Heart left ventricle (tissue), 13 donors: ENCODE results near the gene PPP2R5D.

Source experiments
- POLR2A ChIP-seq, 2 donors: fragments of 450-650 bp; IDR thresholded peaks; one replicate each; pipeline ENCODE4 v1.6.1; 2017; ENCODE audit warnings: antibody characterized with exemption in 2 of 2, mild to moderate bottlenecking in 2 of 2, moderate library complexity in 2 of 2
- TF ChIP-seq, protein P1 (sequence below), 12 donors: fragments of 200-600 bp; sonication (generic) in 4 of 12; IDR thresholded peaks; one replicate each; pipeline versions ENCODE4 v1.5.0 to v1.8.0; 2018 to 2022; ENCODE audit warnings: antibody characterized with exemption in 12 of 12, mild to moderate bottlenecking in 5 of 12
- donor health status: ischemic (EF 13 %, LVEDD 7.1; RV severe dilation, severe dysfunction).
- donor health status: DM: no; HTN: yes; CAD: no.
- donor health status: DM: no; HTN: no; CAD: no.
- donor health status: ischemic (EF 25% LVEDD 6.9; RV normal size, moderate dysfunction).
- donor health status: ischemic (EF 25% LVEDD 5.7; RV mildly dilated, moderate dysfunction).
- donor health status: ischemic (EF 35%, LVEDD 5.7; RV mildly dilated, moderate dysfunction).
- donor health status: nonischemic (EF 11% LVEDD 7.7; RV severe dilation, severe dysfunction).
- donor health status: DM: yes; HTN: yes; CAD: no.
- donor health status: PGD.
- donor health status: ischemic (EF 29% LVEDD 5.4; RV normal size, mild dysfunction).
- donor health status: nonischemic (EF 23%, LVEDD 6.1; RV moderate dilation, normal function).

GRCh38 chr6:43013097-43013842, 28.9 kb downstream of the PPP2R5D start:
- TF ChIP-seq, protein P1, sequence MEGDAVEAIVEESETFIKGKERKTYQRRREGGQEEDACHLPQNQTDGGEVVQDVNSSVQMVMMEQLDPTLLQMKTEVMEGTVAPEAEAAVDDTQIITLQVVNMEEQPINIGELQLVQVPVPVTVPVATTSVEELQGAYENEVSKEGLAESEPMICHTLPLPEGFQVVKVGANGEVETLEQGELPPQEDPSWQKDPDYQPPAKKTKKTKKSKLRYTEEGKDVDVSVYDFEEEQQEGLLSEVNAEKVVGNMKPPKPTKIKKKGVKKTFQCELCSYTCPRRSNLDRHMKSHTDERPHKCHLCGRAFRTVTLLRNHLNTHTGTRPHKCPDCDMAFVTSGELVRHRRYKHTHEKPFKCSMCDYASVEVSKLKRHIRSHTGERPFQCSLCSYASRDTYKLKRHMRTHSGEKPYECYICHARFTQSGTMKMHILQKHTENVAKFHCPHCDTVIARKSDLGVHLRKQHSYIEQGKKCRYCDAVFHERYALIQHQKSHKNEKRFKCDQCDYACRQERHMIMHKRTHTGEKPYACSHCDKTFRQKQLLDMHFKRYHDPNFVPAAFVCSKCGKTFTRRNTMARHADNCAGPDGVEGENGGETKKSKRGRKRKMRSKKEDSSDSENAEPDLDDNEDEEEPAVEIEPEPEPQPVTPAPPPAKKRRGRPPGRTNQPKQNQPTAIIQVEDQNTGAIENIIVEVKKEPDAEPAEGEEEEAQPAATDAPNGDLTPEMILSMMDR (IDR thresholded peaks at IDR 0.05), result no peak
- TF ChIP-seq POLR2A (IDR thresholded peaks at IDR 0.05), result no peak
